ENCODE measurements around the gene C2CD4C.
"Not testable (repeated sequence)": the region's sequence is repeated elsewhere in the genome, so short reads cannot be mapped to it uniquely, and the experiment has no call there.

C2CD4C gene

GRCh38 chr19:436413-436950, 27.5 kb upstream of the C2CD4C start:
- H3K27me3 ChIP-seq (ENCODE audit: insufficient read depth, low read length) = no peaks in the 10 kb centered on the region
- no peaks in the 10 kb centered on the region for H3K4me1 ChIP-seq (ENCODE audit: control insufficient read depth, insufficient read depth, low read length, unreplicated experiment)
- no peaks in the 10 kb centered on the region for H3K36me3 ChIP-seq (ENCODE audit: insufficient read depth, low read length)
- H3K4me3 ChIP-seq (ENCODE audit: low read depth, low read length) = no peak overlapping the region
- H2AFZ ChIP-seq (ENCODE audit: low read length, unreplicated experiment) = no peak overlapping the region
- no peaks in the 10 kb centered on the region for H3K79me2 ChIP-seq (ENCODE audit: control insufficient read depth, insufficient read depth, low read length, unreplicated experiment)
- no peak overlapping the region for H3K27ac ChIP-seq (ENCODE audit: low read depth, low read length)

DNA sequence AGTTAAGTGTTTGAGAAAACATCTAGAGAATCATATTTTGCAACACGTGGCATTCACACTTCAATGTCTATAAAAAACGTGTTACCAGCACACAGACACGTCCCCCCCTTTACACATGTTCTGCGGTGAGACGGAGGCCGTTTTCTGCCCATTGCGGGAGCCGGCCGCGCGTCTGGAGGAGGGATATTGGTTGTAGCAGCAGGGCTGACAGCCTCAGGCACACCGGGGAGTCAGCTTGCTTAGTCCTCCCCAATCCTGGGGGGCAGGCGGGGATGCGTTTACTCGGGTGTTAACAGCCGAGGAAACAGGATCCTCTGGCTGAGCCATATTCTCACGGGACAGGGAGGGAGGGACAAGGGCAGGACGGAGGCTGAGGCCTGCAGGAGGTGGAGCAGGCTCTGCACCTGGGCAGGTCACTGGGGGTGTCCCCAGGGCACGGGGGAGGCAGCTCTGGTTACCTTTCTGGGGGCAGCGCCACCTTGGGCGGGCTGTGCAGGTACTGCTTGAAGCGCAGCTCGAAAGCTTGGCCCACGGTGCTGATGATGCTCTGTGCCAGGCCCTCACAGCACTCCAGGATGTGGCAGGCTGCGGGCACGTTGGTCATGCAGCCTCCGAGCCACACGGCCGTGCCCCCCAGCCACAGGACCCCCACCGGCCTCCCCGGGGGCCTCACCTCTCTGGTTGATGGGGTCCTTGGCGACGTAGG, 26.9 kb upstream of the C2CD4C start:
- Histone ChIP-seq H3K79me2 (ENCODE audit: control insufficient read depth, insufficient read depth, low read length, unreplicated experiment) (no peaks in the 10 kb centered on the region), H3K27me3 (ENCODE audit: insufficient read depth, low read length) (no peaks in the 10 kb centered on the region), H3K36me3 (ENCODE audit: insufficient read depth, low read length) (no peaks in the 10 kb centered on the region), H3K4me1 (ENCODE audit: control insufficient read depth, insufficient read depth, low read length, unreplicated experiment) (no peaks in the 10 kb centered on the region), H2AFZ (ENCODE audit: low read length, unreplicated experiment) (no peak overlapping the region), H3K27ac (ENCODE audit: low read depth, low read length) (no peak overlapping the region), H3K4me3 (ENCODE audit: low read depth, low read length) (no peak overlapping the region)

- no peak overlapping the region for H3K27ac ChIP-seq (ENCODE audit: low read depth, low read length)
- H3K4me1 ChIP-seq (ENCODE audit: control insufficient read depth, insufficient read depth, low read length, unreplicated experiment) = no peaks in the 10 kb centered on the region
- H3K79me2 ChIP-seq (ENCODE audit: control insufficient read depth, insufficient read depth, low read length, unreplicated experiment) = no peaks in the 10 kb centered on the region
- no peak overlapping the region for H2AFZ ChIP-seq (ENCODE audit: low read length, unreplicated experiment)
- no peak overlapping the region for H3K4me3 ChIP-seq (ENCODE audit: low read depth, low read length)
- H3K27me3 ChIP-seq (ENCODE audit: insufficient read depth, low read length) = no peaks in the 10 kb centered on the region
- no peaks in the 10 kb centered on the region for H3K36me3 ChIP-seq (ENCODE audit: insufficient read depth, low read length)
Measured at GRCh38 chr19:435056-435706, 26.2 kb upstream of the C2CD4C start.

- Histone ChIP-seq H3K4me1 (ENCODE audit: control insufficient read depth, insufficient read depth, low read length, unreplicated experiment) (no peaks in the 10 kb centered on the region), H3K36me3 (ENCODE audit: insufficient read depth, low read length) (no peaks in the 10 kb centered on the region), H3K27ac (ENCODE audit: low read depth, low read length) (no peak overlapping the region), H3K4me3 (ENCODE audit: low read depth, low read length) (no peak overlapping the region), H3K27me3 (ENCODE audit: insufficient read depth, low read length) (no peaks in the 10 kb centered on the region), H2AFZ (ENCODE audit: low read length, unreplicated experiment) (no peak overlapping the region), H3K79me2 (ENCODE audit: control insufficient read depth, insufficient read depth, low read length, unreplicated experiment) (no peaks in the 10 kb centered on the region)
Measured at GRCh38 chr19:434152-434960, 25.4 kb upstream of the C2CD4C start.

DNA sequence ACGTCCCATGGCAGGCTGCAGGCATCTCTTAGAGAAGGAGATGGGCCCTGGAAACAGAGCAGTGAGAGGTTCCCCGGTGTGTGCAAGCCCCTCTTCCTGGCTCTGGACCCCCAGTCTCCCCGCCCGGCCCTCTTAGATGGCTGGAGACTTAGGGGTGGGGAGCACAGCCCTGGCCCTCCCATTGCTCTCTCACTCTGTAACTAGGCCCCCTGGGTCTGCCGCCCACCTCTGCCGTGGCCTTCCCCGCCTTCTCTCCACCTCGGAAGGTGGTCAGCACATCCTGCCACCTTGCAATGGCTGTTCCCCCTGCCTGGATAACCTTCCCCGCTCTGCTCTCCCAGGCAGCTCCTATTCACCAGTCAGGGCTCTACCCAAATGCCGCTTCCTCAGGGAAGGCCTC, 21.8 kb upstream of the C2CD4C start:
- H3K4me1 ChIP-seq (ENCODE audit: control insufficient read depth, insufficient read depth, low read length, unreplicated experiment) = no peaks in the 10 kb centered on the region
- no peak overlapping the region for H3K4me3 ChIP-seq (ENCODE audit: low read depth, low read length)
- no peak overlapping the region for H3K27ac ChIP-seq (ENCODE audit: low read depth, low read length)
- no peaks in the 10 kb centered on the region for H3K27me3 ChIP-seq (ENCODE audit: insufficient read depth, low read length)
- no peaks in the 10 kb centered on the region for H3K79me2 ChIP-seq (ENCODE audit: control insufficient read depth, insufficient read depth, low read length, unreplicated experiment)
- H2AFZ ChIP-seq (ENCODE audit: low read length, unreplicated experiment) = no peak overlapping the region
- H3K36me3 ChIP-seq (ENCODE audit: insufficient read depth, low read length) = no peaks in the 10 kb centered on the region

DNA sequence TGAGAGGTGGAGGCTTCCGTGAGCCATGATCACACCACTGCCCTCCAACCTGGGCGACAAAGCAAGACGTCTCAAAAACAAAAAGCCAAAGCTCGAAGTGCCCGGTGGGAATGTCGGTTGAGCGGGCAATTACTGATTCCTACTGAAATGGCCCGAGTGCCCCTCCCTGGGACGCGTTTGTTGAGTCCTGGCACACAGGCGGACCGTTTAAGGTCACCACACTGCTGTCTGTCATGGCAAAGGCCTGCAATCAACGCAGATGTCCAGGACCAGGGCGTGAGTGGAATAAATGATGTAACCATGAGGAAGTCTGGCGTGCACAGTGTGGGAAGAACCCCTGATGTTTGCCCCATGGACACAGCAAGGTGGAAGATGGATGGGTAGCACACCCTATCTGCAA, 19.2 kb upstream of the C2CD4C start:
- H2AFZ ChIP-seq (ENCODE audit: low read length, unreplicated experiment) = no peak overlapping the region
- H3K27me3 ChIP-seq (ENCODE audit: insufficient read depth, low read length) = no peaks in the 10 kb centered on the region
- H3K27ac ChIP-seq (ENCODE audit: low read depth, low read length) = no peak overlapping the region
- H3K79me2 ChIP-seq (ENCODE audit: control insufficient read depth, insufficient read depth, low read length, unreplicated experiment) = no peaks in the 10 kb centered on the region
- H3K36me3 ChIP-seq (ENCODE audit: insufficient read depth, low read length) = no peaks in the 10 kb centered on the region
- no peak overlapping the region for H3K4me3 ChIP-seq (ENCODE audit: low read depth, low read length)
- H3K4me1 ChIP-seq (ENCODE audit: control insufficient read depth, insufficient read depth, low read length, unreplicated experiment) = no peaks in the 10 kb centered on the region

DNA sequence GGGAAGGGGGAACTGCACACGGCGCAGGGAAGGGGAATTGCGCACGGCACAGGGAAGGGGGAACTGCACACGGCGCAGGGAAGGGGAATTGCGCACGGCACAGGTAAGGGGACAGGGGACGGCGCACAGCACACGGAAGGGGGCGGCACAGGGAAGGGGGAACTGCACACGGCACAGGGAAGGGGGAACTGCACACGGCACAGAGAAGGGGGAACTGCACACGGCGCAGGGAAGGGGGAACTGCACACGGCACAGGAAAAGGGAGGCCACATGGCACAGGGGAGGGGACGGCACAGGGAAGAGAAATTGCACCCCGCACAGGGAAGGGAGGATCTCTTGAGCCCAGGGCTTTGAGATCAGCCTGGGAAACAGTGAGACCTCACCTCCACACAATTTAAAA, 18.7 kb upstream of the C2CD4C start:
- not testable (repeated sequence) for H3K4me3 ChIP-seq (ENCODE audit: low read depth, low read length); H3K4me1 ChIP-seq (ENCODE audit: control insufficient read depth, insufficient read depth, low read length, unreplicated experiment); H3K36me3 ChIP-seq (ENCODE audit: insufficient read depth, low read length); H2AFZ ChIP-seq (ENCODE audit: low read length, unreplicated experiment); H3K27ac ChIP-seq (ENCODE audit: low read depth, low read length); H3K79me2 ChIP-seq (ENCODE audit: control insufficient read depth, insufficient read depth, low read length, unreplicated experiment); H3K27me3 ChIP-seq (ENCODE audit: insufficient read depth, low read length)

GRCh38 chr19:426725-427445, 17.9 kb upstream of the C2CD4C start:
- no peaks in the 10 kb centered on the region for H3K4me1 ChIP-seq (ENCODE audit: control insufficient read depth, insufficient read depth, low read length, unreplicated experiment)
- H3K27me3 ChIP-seq (ENCODE audit: insufficient read depth, low read length) = no peaks in the 10 kb centered on the region
- H3K36me3 ChIP-seq (ENCODE audit: insufficient read depth, low read length) = no peaks in the 10 kb centered on the region
- H3K4me3 ChIP-seq (ENCODE audit: low read depth, low read length) = no peak overlapping the region
- H3K79me2 ChIP-seq (ENCODE audit: control insufficient read depth, insufficient read depth, low read length, unreplicated experiment) = no peaks in the 10 kb centered on the region
- no peak overlapping the region for H2AFZ ChIP-seq (ENCODE audit: low read length, unreplicated experiment)
- H3K27ac ChIP-seq (ENCODE audit: low read depth, low read length) = no peak overlapping the region

GRCh38 chr19:425056-425455, 16.1 kb upstream of the C2CD4C start:
- Histone ChIP-seq H3K27me3 (ENCODE audit: insufficient read depth, low read length) (no peaks in the 10 kb centered on the region), H3K36me3 (ENCODE audit: insufficient read depth, low read length) (no peaks in the 10 kb centered on the region), H3K27ac (ENCODE audit: low read depth, low read length) (no peak overlapping the region), H3K4me1 (ENCODE audit: control insufficient read depth, insufficient read depth, low read length, unreplicated experiment) (no peaks in the 10 kb centered on the region), H2AFZ (ENCODE audit: low read length, unreplicated experiment) (no peak overlapping the region), H3K4me3 (ENCODE audit: low read depth, low read length) (no peak overlapping the region), H3K79me2 (ENCODE audit: control insufficient read depth, insufficient read depth, low read length, unreplicated experiment) (no peaks in the 10 kb centered on the region)

GRCh38 chr19:424546-424945, 15.6 kb upstream of the C2CD4C start:
- no peak overlapping the region for H2AFZ ChIP-seq (ENCODE audit: low read length, unreplicated experiment)
- H3K36me3 ChIP-seq (ENCODE audit: insufficient read depth, low read length) = no peaks in the 10 kb centered on the region
- H3K4me1 ChIP-seq (ENCODE audit: control insufficient read depth, insufficient read depth, low read length, unreplicated experiment) = no peaks in the 10 kb centered on the region
- H3K79me2 ChIP-seq (ENCODE audit: control insufficient read depth, insufficient read depth, low read length, unreplicated experiment) = no peaks in the 10 kb centered on the region
- H3K4me3 ChIP-seq (ENCODE audit: low read depth, low read length) = no peak overlapping the region
- H3K27ac ChIP-seq (ENCODE audit: low read depth, low read length) = no peak overlapping the region
- no peaks in the 10 kb centered on the region for H3K27me3 ChIP-seq (ENCODE audit: insufficient read depth, low read length)
